T-helper 2 cell treated with Interferon-gamma antibody and Interleukin-4, amounts not matched to agents 5 μg/mL and 100 μg/mL, for 36 hours (primary cell): Measurements from ENCODE around the gene CAMTA1.
"Not testable (repeated sequence)": the region's sequence is repeated elsewhere in the genome, so short reads cannot be mapped to it uniquely, and the experiment has no call there.

Experiments
- DNase-seq: peaks from one replicate; pipeline ENCODE4 v3.0.0; 2021; ENCODE audit warnings: low spot score
- H3K27ac Mint-ChIP-seq: one replicate; pipeline ENCODE4 v1.8.0; 2021; ENCODE audit warnings: mild to moderate bottlenecking, mixed read lengths
- H3K27me3 Mint-ChIP-seq: one replicate; pipeline ENCODE4 v1.8.0; 2021; ENCODE audit warnings: low read depth, mixed read lengths
- H3K36me3 Mint-ChIP-seq: one replicate; pipeline ENCODE4 v1.8.0; 2021; ENCODE audit warnings: low read depth, mixed read lengths
- H3K4me1 Mint-ChIP-seq: one replicate; pipeline ENCODE4 v1.8.0; 2021; ENCODE audit warnings: low read depth, mixed read lengths
- H3K4me3 Mint-ChIP-seq: one replicate; pipeline ENCODE4 v1.8.0; 2022; ENCODE audit warnings: mild to moderate bottlenecking, moderate library complexity, mixed read lengths
- H3K9me3 Mint-ChIP-seq: one replicate; pipeline ENCODE4 v1.8.0; 2021; ENCODE audit warnings: mixed read lengths

The CAMTA1 gene

GRCh38 chr1:7401814-7402547 is 616.7 kb downstream of the CAMTA1 start:
- Mint-ChIP-seq H3K9me3 (no peaks in the 10 kb centered on the region), H3K27ac (no peak overlapping the region), H3K36me3 (no peaks in the 10 kb centered on the region), H3K4me1 (no peaks in the 10 kb centered on the region), H3K27me3 (peaks cover 8% of the 10 kb centered on the region), H3K4me3 (no peak overlapping the region)
- DNase-seq: no peak

- Mint-ChIP-seq H3K27me3 (peaks cover 8% of the 10 kb centered on the region), H3K27ac (no peak overlapping the region), H3K9me3 (no peaks in the 10 kb centered on the region), H3K4me3 (no peak overlapping the region), H3K4me1 (no peaks in the 10 kb centered on the region), H3K36me3 (no peaks in the 10 kb centered on the region)
- DNase-seq: no peak
Observed at GRCh38 chr1:7402548-7402850, 617.2 kb downstream of the CAMTA1 start.

DNA sequence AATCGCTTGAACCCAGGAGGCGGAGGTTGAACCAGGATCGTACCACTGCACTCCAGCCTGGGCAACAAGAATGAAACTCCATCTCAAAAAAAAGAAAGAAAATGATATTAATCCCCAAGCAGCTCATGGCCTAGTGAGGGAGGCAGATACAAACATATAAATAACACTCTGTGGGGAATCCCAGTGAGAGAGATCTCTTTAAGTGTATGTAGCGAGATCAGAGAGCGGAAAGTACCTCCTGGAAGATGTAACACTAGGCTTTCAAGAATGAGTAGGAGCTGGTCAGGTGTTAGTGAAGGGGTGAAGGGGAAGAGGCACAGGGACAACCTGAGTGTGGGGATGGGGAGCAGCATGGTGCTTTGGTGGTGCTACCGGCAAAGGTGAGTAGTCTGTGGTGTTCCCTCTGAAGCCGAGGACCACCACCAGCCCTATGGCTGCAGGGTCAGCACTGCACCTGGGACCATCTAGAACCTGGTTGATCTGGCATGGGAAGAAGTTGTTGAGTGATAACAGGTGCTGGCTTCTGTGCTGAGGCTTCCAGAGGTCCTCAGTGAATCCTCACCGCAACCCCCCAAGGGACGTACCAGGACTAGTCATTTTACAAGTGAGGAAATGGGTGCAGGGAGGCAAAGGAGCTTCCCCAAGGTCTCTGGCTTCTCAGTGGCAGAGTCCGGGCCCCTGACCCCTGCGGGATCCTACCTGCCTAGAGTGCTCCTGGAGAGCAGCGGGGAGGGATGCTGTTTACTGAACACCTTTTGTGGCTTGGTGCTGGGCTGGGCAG is 618.2 kb downstream of the CAMTA1 start:
- Mint-ChIP-seq H3K4me1 (no peaks in the 10 kb centered on the region), H3K27ac (no peak overlapping the region), H3K9me3 (no peaks in the 10 kb centered on the region), H3K4me3 (no peak overlapping the region), H3K27me3 (peaks cover 8% of the 10 kb centered on the region), H3K36me3 (no peaks in the 10 kb centered on the region)
- DNase-seq: no peak

- H3K4me1 Mint-ChIP-seq: no peaks in the 10 kb centered on the region
- no peak overlapping the region for H3K27ac Mint-ChIP-seq
- no peak overlapping the region for H3K4me3 Mint-ChIP-seq
- no peaks in the 10 kb centered on the region for H3K36me3 Mint-ChIP-seq
- peak; percentile 2 for DNase-seq
- peaks cover 8% of the 10 kb centered on the region for H3K27me3 Mint-ChIP-seq
- no peaks in the 10 kb centered on the region for H3K9me3 Mint-ChIP-seq
Observed at GRCh38 chr1:7404046-7404742, 618.9 kb downstream of the CAMTA1 start.

- H3K9me3 Mint-ChIP-seq: no peaks in the 10 kb centered on the region
- H3K4me1 Mint-ChIP-seq: no peaks in the 10 kb centered on the region
- DNase-seq: peak; percentile 2
- H3K27ac Mint-ChIP-seq: no peak overlapping the region
- H3K4me3 Mint-ChIP-seq: no peak overlapping the region
- H3K36me3 Mint-ChIP-seq: no peaks in the 10 kb centered on the region
- H3K27me3 Mint-ChIP-seq: peaks cover 5% of the 10 kb centered on the region
Observed at GRCh38 chr1:7405844-7406500, 620.7 kb downstream of the CAMTA1 start.

- H3K36me3 Mint-ChIP-seq: no peaks in the 10 kb centered on the region
- no peaks in the 10 kb centered on the region for H3K4me1 Mint-ChIP-seq
- H3K4me3 Mint-ChIP-seq: no peak overlapping the region
- H3K9me3 Mint-ChIP-seq: no peaks in the 10 kb centered on the region
- no peak for DNase-seq
- H3K27me3 Mint-ChIP-seq: peaks cover 2% of the 10 kb centered on the region
- H3K27ac Mint-ChIP-seq: no peak overlapping the region
Observed at GRCh38 chr1:7406641-7407543, 621.6 kb downstream of the CAMTA1 start.

GRCh38 chr1:7407544-7407895 is 622.3 kb downstream of the CAMTA1 start:
- Mint-ChIP-seq H3K36me3 (no peaks in the 10 kb centered on the region), H3K27ac (no peak overlapping the region), H3K4me1 (no peaks in the 10 kb centered on the region), H3K4me3 (no peak overlapping the region), H3K9me3 (no peaks in the 10 kb centered on the region), H3K27me3 (no peaks in the 10 kb centered on the region)
- no peak for DNase-seq

GRCh38 chr1:7407980-7408770 is 622.9 kb downstream of the CAMTA1 start:
- H3K4me1 Mint-ChIP-seq: no peaks in the 10 kb centered on the region
- DNase-seq: peak; percentile 1
- H3K9me3 Mint-ChIP-seq: no peaks in the 10 kb centered on the region
- no peak overlapping the region for H3K4me3 Mint-ChIP-seq
- H3K27me3 Mint-ChIP-seq: no peaks in the 10 kb centered on the region
- no peak overlapping the region for H3K27ac Mint-ChIP-seq
- H3K36me3 Mint-ChIP-seq: no peaks in the 10 kb centered on the region

- no peaks in the 10 kb centered on the region for H3K27me3 Mint-ChIP-seq
- no peaks in the 10 kb centered on the region for H3K36me3 Mint-ChIP-seq
- H3K4me3 Mint-ChIP-seq: no peak overlapping the region
- DNase-seq: no peak
- no peaks in the 10 kb centered on the region for H3K9me3 Mint-ChIP-seq
- no peaks in the 10 kb centered on the region for H3K4me1 Mint-ChIP-seq
- no peak overlapping the region for H3K27ac Mint-ChIP-seq
Observed at GRCh38 chr1:7408771-7409150, 623.5 kb downstream of the CAMTA1 start.

DNA sequence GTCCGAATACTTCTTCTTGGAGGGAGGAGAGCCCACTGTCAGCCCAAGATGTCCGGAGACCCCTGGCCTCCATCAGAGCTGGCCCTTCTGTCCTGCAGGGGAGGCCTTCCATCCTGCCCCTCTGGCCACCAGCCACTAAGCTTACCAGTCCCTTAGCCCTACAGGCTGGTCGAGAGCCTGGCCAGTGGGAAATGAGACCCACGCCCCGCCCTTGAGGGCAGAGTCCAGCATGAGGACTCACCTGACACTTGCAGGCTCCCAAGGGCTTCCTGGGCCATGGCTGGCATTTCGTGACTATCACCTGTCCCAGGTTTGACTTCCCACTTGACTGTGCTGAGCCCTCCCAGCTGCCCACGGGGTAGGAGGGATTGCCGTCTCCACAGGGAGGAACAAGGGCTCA is 624.0 kb downstream of the CAMTA1 start:
- DNase-seq: peak; percentile 2
- no peaks in the 10 kb centered on the region for H3K36me3 Mint-ChIP-seq
- no peak overlapping the region for H3K4me3 Mint-ChIP-seq
- H3K27me3 Mint-ChIP-seq: no peaks in the 10 kb centered on the region
- H3K4me1 Mint-ChIP-seq: no peaks in the 10 kb centered on the region
- no peak overlapping the region for H3K27ac Mint-ChIP-seq
- no peaks in the 10 kb centered on the region for H3K9me3 Mint-ChIP-seq

DNA sequence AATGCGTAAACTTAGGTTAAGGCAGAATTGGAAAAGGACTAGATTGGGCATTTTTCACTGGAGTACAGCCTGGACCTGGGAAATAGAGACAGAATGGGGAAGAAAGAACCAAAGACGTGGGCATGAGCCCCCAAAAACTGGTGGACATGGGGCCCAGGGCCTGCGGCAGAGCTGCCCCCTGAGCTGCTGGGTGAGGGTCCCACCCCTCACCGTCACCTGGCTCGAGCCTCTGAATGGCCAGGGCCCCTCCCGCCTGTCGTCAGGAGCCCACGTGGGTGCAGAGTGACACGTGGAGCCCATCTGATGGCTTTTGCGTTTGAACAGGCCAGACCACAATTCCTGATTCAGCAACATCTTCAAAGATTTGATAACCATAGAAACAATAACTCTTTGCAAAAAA is 624.9 kb downstream of the CAMTA1 start:
- Mint-ChIP-seq H3K36me3 (no peaks in the 10 kb centered on the region), H3K27ac (no peak overlapping the region), H3K9me3 (no peaks in the 10 kb centered on the region), H3K4me1 (no peaks in the 10 kb centered on the region), H3K27me3 (no peaks in the 10 kb centered on the region), H3K4me3 (no peak overlapping the region)
- no peak for DNase-seq

DNA sequence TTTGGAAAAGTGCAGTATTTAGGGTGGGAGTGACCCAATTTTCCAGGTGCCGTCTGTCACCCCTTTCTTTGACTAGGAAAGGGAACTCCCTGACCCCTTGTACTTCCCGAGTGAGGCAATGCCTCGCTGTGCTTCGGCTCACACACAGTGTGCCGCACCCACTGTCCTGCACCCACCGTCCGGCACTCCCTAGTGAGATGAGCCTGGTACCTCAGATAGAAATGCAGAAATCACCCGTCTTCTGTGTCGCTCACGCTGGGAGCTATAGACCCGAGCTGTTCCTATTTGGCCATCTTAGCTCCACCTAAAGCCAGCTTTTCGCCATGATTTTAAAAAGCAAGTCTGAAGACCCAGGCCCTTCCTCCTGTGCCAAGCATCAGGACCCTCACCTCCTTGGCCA is 632.4 kb downstream of the CAMTA1 start:
- not testable (repeated sequence) for H3K4me1 Mint-ChIP-seq, H3K27me3 Mint-ChIP-seq

More for the DNA sequence above, 632.4 kb downstream of the CAMTA1 start:
- not testable (repeated sequence) for H3K4me3 Mint-ChIP-seq, H3K9me3 Mint-ChIP-seq, H3K27ac Mint-ChIP-seq, H3K36me3 Mint-ChIP-seq
- DNase-seq: peak; percentile 0
